Testis (tissue), 2 donors: ENCODE results near the gene NSUN2.

Experiments used
- POLR2A ChIP-seq: fragments of 450-650 bp; IDR thresholded peaks from one replicate; pipeline ENCODE4 v1.6.1; 2017; ENCODE audit warnings: antibody characterized with exemption, mild to moderate bottlenecking, moderate library complexity
- TF ChIP-seq, protein P1 (sequence below), 3 experiments: fragments of 450-650 bp in 2 of 3; fragments of 200-600 bp in 1 of 3; sonication (generic) in 1 of 3; IDR thresholded peaks; one replicate each; pipeline ENCODE4 v1.5.1; 2016 to 2019; ENCODE audit warnings: antibody characterized with exemption in 3 of 3, mild to moderate bottlenecking in 2 of 3, moderate library complexity in 1 of 3

DNA sequence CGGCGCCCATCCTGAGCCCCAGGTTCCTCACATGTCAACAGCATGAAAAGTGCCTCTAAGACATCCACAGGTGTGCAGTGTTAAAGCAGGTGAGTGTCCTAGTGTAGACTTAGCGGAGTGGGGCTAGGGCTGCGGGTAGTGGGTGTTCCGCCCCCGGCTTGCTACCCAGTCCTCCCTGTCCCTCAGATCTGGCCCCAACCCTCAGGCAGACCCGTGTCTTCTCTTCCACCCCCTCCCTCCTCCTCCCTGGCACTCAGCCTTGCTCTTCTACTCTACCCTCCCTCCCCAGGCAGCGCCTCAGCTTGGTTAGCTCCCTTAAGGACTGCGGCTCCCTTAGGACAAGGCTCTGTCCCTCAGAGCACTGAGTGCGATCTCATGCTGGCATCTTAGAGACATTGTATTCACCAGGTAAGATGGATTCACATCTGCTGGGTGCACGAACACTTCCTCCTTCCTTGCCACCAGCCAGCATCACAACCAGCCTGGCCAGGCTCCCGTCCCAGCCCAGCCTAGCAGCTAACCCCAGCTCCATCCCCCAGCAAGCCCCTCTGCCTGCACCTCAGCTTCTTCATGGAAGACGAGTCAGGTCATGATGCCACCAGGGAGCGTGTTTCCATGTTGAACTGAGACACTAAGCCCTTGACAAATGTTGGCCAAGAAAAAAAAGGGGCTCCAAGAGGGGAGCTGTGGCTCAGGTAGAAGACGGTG, 46.8 kb downstream of the NSUN2 start:
- TF ChIP-seq, protein P1, sequence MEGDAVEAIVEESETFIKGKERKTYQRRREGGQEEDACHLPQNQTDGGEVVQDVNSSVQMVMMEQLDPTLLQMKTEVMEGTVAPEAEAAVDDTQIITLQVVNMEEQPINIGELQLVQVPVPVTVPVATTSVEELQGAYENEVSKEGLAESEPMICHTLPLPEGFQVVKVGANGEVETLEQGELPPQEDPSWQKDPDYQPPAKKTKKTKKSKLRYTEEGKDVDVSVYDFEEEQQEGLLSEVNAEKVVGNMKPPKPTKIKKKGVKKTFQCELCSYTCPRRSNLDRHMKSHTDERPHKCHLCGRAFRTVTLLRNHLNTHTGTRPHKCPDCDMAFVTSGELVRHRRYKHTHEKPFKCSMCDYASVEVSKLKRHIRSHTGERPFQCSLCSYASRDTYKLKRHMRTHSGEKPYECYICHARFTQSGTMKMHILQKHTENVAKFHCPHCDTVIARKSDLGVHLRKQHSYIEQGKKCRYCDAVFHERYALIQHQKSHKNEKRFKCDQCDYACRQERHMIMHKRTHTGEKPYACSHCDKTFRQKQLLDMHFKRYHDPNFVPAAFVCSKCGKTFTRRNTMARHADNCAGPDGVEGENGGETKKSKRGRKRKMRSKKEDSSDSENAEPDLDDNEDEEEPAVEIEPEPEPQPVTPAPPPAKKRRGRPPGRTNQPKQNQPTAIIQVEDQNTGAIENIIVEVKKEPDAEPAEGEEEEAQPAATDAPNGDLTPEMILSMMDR (IDR thresholded peaks at IDR 0.05): no peak
- TF ChIP-seq POLR2A: no peak
